IMR-90 (cell line): Measurements from ENCODE around the gene FCHO1. TPM values are rescaled to one million over a fixed set of nuclear protein-coding genes. Genes with fewer than 3 reads are reported as not detected.

Source experiments
- ATAC-seq: fragments of 200-7000 bp; cut with Tn5 transposase; 2 replicates; pipeline ENCODE4 v1.9.1; 2020; ENCODE audit warnings: low read depth, mild to moderate bottlenecking, moderate library complexity
- BruUV-seq: library from RNA; stranded (reverse); fragments of 400-500 nt; replicated peaks from 2 replicates; lab custom pipeline; 2021; lab: Mats Ljungman, UMichigan
- CTCF ChIA-PET: fragments of 300-600 bp; formaldehyde crosslinking; extraction: SDS; loops from one replicate; lab custom pipeline; 2021; ENCODE audit warnings: antibody characterized with exemption; lab: Yijun Ruan, JAX
- POLR2A ChIA-PET: fragments of 300-600 bp; sonication (Branson Sonifier 250); formaldehyde crosslinking; loops from one replicate; lab custom pipeline; 2022; ENCODE audit warnings: antibody characterized with exemption; ENCODE audit not compliant: unreplicated experiment; lab: Charles Lee
- DNase-seq: peaks from one replicate; pipeline ENCODE4 v3.0.0; 2013
- H2AFZ ChIP-seq: replicated peaks from 2 replicates; pipeline ENCODE3; 2013; ENCODE audit warnings: low read length, mild to moderate bottlenecking; ENCODE audit not compliant: poor library complexity
- H2AK5ac ChIP-seq: 2 replicates; pipeline ENCODE4 v1.6.1; 2013; ENCODE audit warnings: low read depth, low read length, inconsistent platforms
- H2AK9ac ChIP-seq: replicated peaks from 2 replicates; pipeline ENCODE3; 2013; ENCODE audit warnings: mild to moderate bottlenecking, low read depth, low read length, moderate library complexity; ENCODE audit not compliant: poor library complexity
- H2BK120ac ChIP-seq: 2 replicates; pipeline ENCODE4 v1.6.1; 2013; ENCODE audit warnings: low read depth, low read length, inconsistent platforms
- H2BK15ac ChIP-seq: 3 replicates; pipeline ENCODE4 v1.6.1; 2013; ENCODE audit warnings: low read depth, low read length, inconsistent platforms
- H2BK20ac ChIP-seq: 2 replicates; pipeline ENCODE4 v1.6.1; 2013; ENCODE audit warnings: low read depth, mild to moderate bottlenecking, inconsistent platforms, low read length, moderate library complexity
- H2BK5ac ChIP-seq: 2 replicates; pipeline ENCODE4 v1.6.1; 2013; ENCODE audit warnings: mild to moderate bottlenecking, low read depth, low read length, inconsistent platforms; ENCODE audit not compliant: poor library complexity, severe bottlenecking
- H3K14ac ChIP-seq: replicated peaks from 2 replicates; pipeline ENCODE4 v1.6.1; 2013; ENCODE audit warnings: low read depth, low read length, inconsistent platforms
- H3K18ac ChIP-seq: 2 replicates; pipeline ENCODE4 v1.6.1; 2013; ENCODE audit warnings: low read depth, low read length, control low read depth
- H3K23ac ChIP-seq: 2 replicates; pipeline ENCODE4 v1.6.1; 2013; ENCODE audit warnings: low read depth, low read length, inconsistent platforms
- H3K27ac ChIP-seq: 2 replicates; pipeline ENCODE4 v1.5.1; 2013; ENCODE audit warnings: mild to moderate bottlenecking, control low read depth, low read length; ENCODE audit not compliant: insufficient read depth
- H3K27me3 ChIP-seq: 2 replicates; pipeline ENCODE4 v1.6.1; 2013; ENCODE audit warnings: low read length; ENCODE audit not compliant: control insufficient read depth, insufficient read depth
- H3K36me3 ChIP-seq: 2 replicates; pipeline ENCODE4 v1.6.1; 2013; ENCODE audit warnings: low read length, mixed read lengths; ENCODE audit not compliant: control insufficient read depth, insufficient read depth
- H3K4ac ChIP-seq: 2 replicates; pipeline ENCODE4 v1.6.1; 2013; ENCODE audit warnings: low read depth, low read length, inconsistent platforms
- H3K4me1 ChIP-seq: 2 replicates; pipeline ENCODE4 v1.6.1; 2013; ENCODE audit warnings: low read length, mixed read lengths; ENCODE audit not compliant: control insufficient read depth, insufficient read depth
- H3K4me2 ChIP-seq: 2 replicates; pipeline ENCODE4 v1.6.1; 2013; ENCODE audit warnings: low read depth, mild to moderate bottlenecking, control low read depth, low read length, moderate library complexity
- H3K4me3 ChIP-seq: 2 replicates; pipeline ENCODE4 v1.5.1; 2013; ENCODE audit warnings: low read depth, mild to moderate bottlenecking, control low read depth, low read length, moderate library complexity; ENCODE audit not compliant: insufficient read depth
- H3K56ac ChIP-seq: 2 replicates; pipeline ENCODE4 v1.6.1; 2013; ENCODE audit warnings: low read length, inconsistent platforms; ENCODE audit not compliant: insufficient read depth; ENCODE audit errors: extremely low read depth
- H3K79me1 ChIP-seq, 2 experiments: 2 replicates each; pipeline ENCODE4 v1.6.1; 2013; ENCODE audit warnings: low read length in 2 of 2, inconsistent platforms in 1 of 2, low read depth in 1 of 2
- H3K9ac ChIP-seq: 2 replicates; pipeline ENCODE4 v1.6.1; 2013; ENCODE audit warnings: low read depth, low read length, control low read depth
- H3K9me1 ChIP-seq: 2 replicates; pipeline ENCODE4 v1.6.1; 2013; ENCODE audit warnings: low read length, inconsistent platforms; ENCODE audit not compliant: insufficient read depth
- H3K9me3 ChIP-seq: 2 replicates; pipeline ENCODE4 v1.6.1; 2013; ENCODE audit warnings: low read length; ENCODE audit not compliant: control insufficient read depth, insufficient read depth
- H4K20me1 ChIP-seq: 2 replicates; pipeline ENCODE4 v1.6.1; 2013; ENCODE audit warnings: low read length, inconsistent platforms; ENCODE audit not compliant: insufficient read depth
- H4K5ac ChIP-seq: 2 replicates; pipeline ENCODE4 v1.6.1; 2013; ENCODE audit warnings: mild to moderate bottlenecking, low read depth, low read length, control low read depth
- H4K8ac ChIP-seq, 2 experiments: 2 replicates each; pipeline ENCODE4 v1.6.1; 2013; ENCODE audit warnings: low read depth in 2 of 2, low read length in 2 of 2, control low read depth in 1 of 2, inconsistent platforms in 1 of 2
- H4K91ac ChIP-seq: 2 replicates; pipeline ENCODE4 v1.6.1; 2013; ENCODE audit warnings: low read depth, low read length, inconsistent platforms; ENCODE audit not compliant: insufficient read depth
- BHLHE40 ChIP-seq: fragments of 150-350 bp; IDR thresholded peaks from 2 replicates; pipeline ENCODE4 v1.6.1; 2016; ENCODE audit warnings: mild to moderate bottlenecking, low read depth, low read length
- CEBPB ChIP-seq: IDR thresholded peaks from 2 replicates; pipeline ENCODE4 v1.6.1; 2012; ENCODE audit warnings: low read depth, low read length, improper control_type of control experiment
- CHD1 ChIP-seq: IDR thresholded peaks from 2 replicates; pipeline ENCODE4 v1.6.1; 2012; ENCODE audit warnings: low read depth, low read length, improper control_type of control experiment
- MAZ ChIP-seq: IDR thresholded peaks from 2 replicates; pipeline ENCODE4 v1.6.1; 2012; ENCODE audit warnings: low read depth, mild to moderate bottlenecking, low read length, improper control_type of control experiment, moderate library complexity, borderline replicate concordance
- NFE2L2 ChIP-seq: fragments of 150-350 bp; IDR thresholded peaks from 2 replicates; pipeline ENCODE4 v1.6.1; 2016; ENCODE audit warnings: low read depth, mild to moderate bottlenecking, low read length
- POLR2A ChIP-seq: IDR thresholded peaks from 2 replicates; pipeline ENCODE4 v1.6.1; 2012; ENCODE audit warnings: mild to moderate bottlenecking, low read depth, low read length
- RCOR1 ChIP-seq: IDR thresholded peaks from 2 replicates; pipeline ENCODE4 v1.6.1; 2012; ENCODE audit warnings: mild to moderate bottlenecking, low read length, improper control_type of control experiment; ENCODE audit not compliant: insufficient replicate concordance
- SMC3 ChIP-seq: fragments of 150-350 bp; IDR thresholded peaks from 2 replicates; pipeline ENCODE4 v1.6.1; 2016; ENCODE audit warnings: low read depth, mild to moderate bottlenecking, antibody characterized with exemption, low read length, moderate library complexity
- WGBS, 2 experiments: methylation state at CpG; one replicate each; pipeline versions ENCODE4 v1.1.5 to v1.1.7; 2013; ENCODE audit warnings: missing lambda C conversion rate in 2 of 2; ENCODE audit not compliant: insufficient read length in 1 of 2; ENCODE audit errors: extremely low coverage in 2 of 2; 5-methylcytosine and 5-hydroxymethylcytosine counted together
- dilution Hi-C: fragments of 300-500 bp; cut with HindIII; formaldehyde crosslinking; loops from one replicate; pipeline ENCODE4 v1.14.3; 2018; ENCODE audit warnings: low sequenced_read_pairs; ENCODE audit not compliant: unreplicated experiment
- in situ Hi-C: fragments of 300-500 bp; cut with MboI; formaldehyde crosslinking; loops from 3 replicates; pipeline ENCODE4 v1.14.3; 2019; ENCODE audit warnings: low sequenced_read_pairs, inconsistent platforms, mixed read lengths
- intact Hi-C: fragments of 100-400 bp; cut with micrococcal nuclease; formaldehyde crosslinking; loops from 2 replicates; pipeline ENCODE4 v1.10.0; 2022
- polyA plus RNA-seq, 3 experiments: library from polyadenylated mRNA; depleted of rRNA; stranded (reverse); fragments of >200 nt; gene quantifications; 2 replicates each; pipeline ENCODE4 v1.2.3, GENCODE V29; 2012; ENCODE audit warnings: low replicate concordance in 1 of 3
- total RNA-seq: library from RNA; depleted of rRNA; stranded (reverse); fragments of >200 nt; gene quantifications from 2 replicates; pipeline ENCODE4 v1.2.3, GENCODE V29; 2012
- TF ChIP-seq, protein P1 (sequence below): conservative IDR thresholded peaks from 2 replicates; pipeline ENCODE4 v1.5.1; 2012; ENCODE audit warnings: mild to moderate bottlenecking, low read depth, low read length, improper control_type of control experiment

The FCHO1 gene
- total and polyA plus RNA-seq, 2 of the 4 experiments (the other 2 are of a cell fraction): 0.18 to 1.0 TPM

DNA sequence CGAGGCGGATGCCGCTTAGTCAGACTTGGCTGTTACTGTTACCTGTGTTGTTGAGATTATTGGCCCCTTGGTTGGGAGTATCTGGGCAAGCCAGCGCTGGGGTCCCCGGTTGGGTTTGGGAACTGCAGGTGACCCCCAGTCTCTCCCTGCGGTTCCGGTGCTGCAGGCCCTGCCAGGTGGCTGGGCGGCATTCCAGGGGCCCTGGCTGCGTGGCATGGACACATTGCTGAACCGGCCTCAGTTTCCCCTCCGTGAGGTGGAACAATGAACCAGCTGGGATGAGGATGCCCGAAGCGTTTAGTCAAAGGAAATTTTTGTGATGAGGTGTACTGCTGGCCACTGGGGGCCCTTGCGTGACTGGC is 44.2 kb downstream of the FCHO1 start:
- Histone ChIP-seq H3K14ac (no peak overlapping the region), H3K9me1 (no peaks in the 10 kb centered on the region), H3K18ac (no peak overlapping the region), H3K4me3 (no peak overlapping the region), H4K8ac (no peak overlapping the region), H2BK15ac (no peak overlapping the region), H3K27me3 (peaks cover 65% of the 10 kb centered on the region), H2AK9ac (no peak overlapping the region), H3K36me3 (no peaks in the 10 kb centered on the region), H2AFZ (peak overlapping the region; percentile 51), H2BK20ac (no peak overlapping the region), H3K23ac (no peak overlapping the region), H3K9me3 (peaks cover 3% of the 10 kb centered on the region; the same call in 1 of the 2 replicates), H3K79me1 (no peaks in the 10 kb centered on the region), H2BK5ac (no peak overlapping the region), H3K4ac (no peak overlapping the region), H3K56ac (no peak overlapping the region), H4K91ac (no peak overlapping the region), H3K27ac (no peak overlapping the region), H3K4me2 (no peak overlapping the region), H2AK5ac (no peak overlapping the region), H2BK120ac (no peak overlapping the region), H4K5ac (no peak overlapping the region), H3K4me1 (no peaks in the 10 kb centered on the region), H3K9ac (no peak overlapping the region), H4K20me1 (no peaks in the 10 kb centered on the region)
- 8% methylated on average over 2 of the region's 14 CpGs; no CpG with 5 or more reads in 1 of the 2 experiments for WGBS, 2 experiments
- no TSS peak for BruUV-seq
- dilution Hi-C loops (no loop called here), in situ Hi-C loops (no loop called here), intact Hi-C loops (no loop called here)
- DNase-seq (no peak), ATAC-seq (no peak)
- CTCF ChIA-PET: interaction anchor here (1.7 kb wide), 1 partner anchor 29 kb away, joined by 5 read pairs; no protein-coding TSS in a partner anchor
- TF ChIP-seq CHD1 (no peak), SMC3 (no peak), BHLHE40 (no peak), NFE2L2 (no peak), POLR2A (no peak), CEBPB (no peak), MAZ (no peak), RCOR1 (no peak)
- TF ChIP-seq, protein P1, sequence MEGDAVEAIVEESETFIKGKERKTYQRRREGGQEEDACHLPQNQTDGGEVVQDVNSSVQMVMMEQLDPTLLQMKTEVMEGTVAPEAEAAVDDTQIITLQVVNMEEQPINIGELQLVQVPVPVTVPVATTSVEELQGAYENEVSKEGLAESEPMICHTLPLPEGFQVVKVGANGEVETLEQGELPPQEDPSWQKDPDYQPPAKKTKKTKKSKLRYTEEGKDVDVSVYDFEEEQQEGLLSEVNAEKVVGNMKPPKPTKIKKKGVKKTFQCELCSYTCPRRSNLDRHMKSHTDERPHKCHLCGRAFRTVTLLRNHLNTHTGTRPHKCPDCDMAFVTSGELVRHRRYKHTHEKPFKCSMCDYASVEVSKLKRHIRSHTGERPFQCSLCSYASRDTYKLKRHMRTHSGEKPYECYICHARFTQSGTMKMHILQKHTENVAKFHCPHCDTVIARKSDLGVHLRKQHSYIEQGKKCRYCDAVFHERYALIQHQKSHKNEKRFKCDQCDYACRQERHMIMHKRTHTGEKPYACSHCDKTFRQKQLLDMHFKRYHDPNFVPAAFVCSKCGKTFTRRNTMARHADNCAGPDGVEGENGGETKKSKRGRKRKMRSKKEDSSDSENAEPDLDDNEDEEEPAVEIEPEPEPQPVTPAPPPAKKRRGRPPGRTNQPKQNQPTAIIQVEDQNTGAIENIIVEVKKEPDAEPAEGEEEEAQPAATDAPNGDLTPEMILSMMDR: no peak
- POLR2A ChIA-PET: no interaction called here
